HCT116 (cell line): Measurements from ENCODE around the gene PTCD1. TPM values are rescaled to one million over a fixed set of nuclear protein-coding genes. Genes with fewer than 3 reads are reported as not detected.

Experiments
- ATAC-seq: fragments of 200-7000 bp; cut with Tn5 transposase; 2 replicates; pipeline ENCODE4 v1.9.1; 2020; ENCODE audit warnings: mild to moderate bottlenecking, moderate library complexity
- BruUV-seq: library from RNA; stranded (reverse); fragments of 400-500 nt; replicated peaks from 2 replicates; lab custom pipeline; 2021; lab: Mats Ljungman, UMichigan
- CTCF ChIA-PET: fragments of 300-600 bp; sonication (Branson Sonifier 250); formaldehyde crosslinking; loops from one replicate; lab custom pipeline; 2021; ENCODE audit warnings: antibody characterized with exemption; lab: Charles Lee
- POLR2A ChIA-PET: fragments of 300-600, 350-600 bp; sonication (Branson Sonifier 250); formaldehyde crosslinking; loops from one replicate; lab custom pipeline; 2021; ENCODE audit warnings: antibody characterized with exemption; lab: Charles Lee
- RAD21 ChIA-PET, 2 experiments: fragments of 300-600 bp; sonication (Branson Sonifier 250); formaldehyde crosslinking; loops; one replicate each; lab custom pipeline; 2023; ENCODE audit warnings: low total read pairs in 2 of 2; ENCODE audit not compliant: uncharacterized antibody in 2 of 2, unreplicated experiment in 2 of 2, low non-redundant PET in 1 of 2; lab: Charles Lee
- DNase-seq: peaks from one replicate; pipeline ENCODE4 v3.0.0-alpha.2; 2010; ENCODE audit warnings: low read depth, low spot score
- H2AFZ ChIP-seq: fragments of 200-600 bp; shearing (Covaris generic), sonication (generic); 2 replicates; pipeline ENCODE4 v1.6.1; 2017; ENCODE audit warnings: low read depth, mixed run types, mixed read lengths, antibody characterized with exemption, low read length; ENCODE audit not compliant: poor library complexity, severe bottlenecking
- H3K27ac ChIP-seq: 2 replicates; pipeline ENCODE4 v1.5.1; 2012; ENCODE audit warnings: low read depth, low read length
- H3K27me3 ChIP-seq: fragments of 200-600 bp; sonication (generic); 2 replicates; pipeline ENCODE4 v1.6.1; 2016; ENCODE audit warnings: mixed run types, low read length, mixed read lengths; ENCODE audit not compliant: insufficient read depth
- H3K36me3 ChIP-seq, 2 experiments: fragments of 200-500 bp in 1 of 2; fragments of 200-600 bp in 1 of 2; sonication (Bioruptor generic) in 1 of 2; sonication (generic) in 1 of 2; 2 replicates each; pipeline versions ENCODE4 v1.5.1 to v1.6.1; 2014 to 2016; ENCODE audit warnings: low read length in 2 of 2, inconsistent platforms in 1 of 2, mixed read lengths in 1 of 2, mixed run types in 1 of 2; ENCODE audit not compliant: insufficient read depth in 2 of 2, control insufficient read depth in 1 of 2
- H3K4me1 ChIP-seq, 2 experiments: fragments of 200-600 bp in 1 of 2; sonication (generic) in 1 of 2; 2 replicates each; pipeline versions ENCODE4 v1.5.1 to v1.6.1; 2012 to 2017; ENCODE audit warnings: low read length in 2 of 2, inconsistent platforms in 1 of 2, mild to moderate bottlenecking in 1 of 2, mixed read lengths in 1 of 2, mixed run types in 1 of 2, moderate library complexity in 1 of 2; ENCODE audit not compliant: insufficient read depth in 2 of 2, control insufficient read depth in 1 of 2
- H3K4me2 ChIP-seq: fragments of 200-600 bp; sonication (generic); 2 replicates; pipeline ENCODE4 v1.6.1; 2017; ENCODE audit warnings: mixed run types, low read length, mixed read lengths
- H3K4me3 ChIP-seq, 2 experiments: fragments of 200-600 bp in 1 of 2; sonication (generic) in 1 of 2; replicated peaks in 1 of 2; 2 replicates each; pipeline ENCODE4 v1.5.1; 2011 to 2016; ENCODE audit warnings: low read length in 2 of 2, control low read depth in 1 of 2, low read depth in 1 of 2, mild to moderate bottlenecking in 1 of 2, mixed read lengths in 1 of 2, mixed run types in 1 of 2
- H3K79me2 ChIP-seq: fragments of 200-600 bp; sonication (generic); 2 replicates; pipeline ENCODE4 v1.6.1; 2017; ENCODE audit warnings: mild to moderate bottlenecking, mixed run types, low read length, moderate library complexity, mixed read lengths; ENCODE audit not compliant: insufficient read depth
- H3K9ac ChIP-seq: fragments of 200-600 bp; sonication (generic); 2 replicates; pipeline ENCODE4 v1.6.1; 2016; ENCODE audit warnings: low read length, mixed read lengths
- H3K9me2 ChIP-seq: fragments of 200-600 bp; sonication (generic), shearing (Covaris generic); 2 replicates; pipeline ENCODE4 v1.6.1; 2017; ENCODE audit warnings: mixed run types, mild to moderate bottlenecking, moderate library complexity; ENCODE audit not compliant: insufficient read depth
- H3K9me3 ChIP-seq, 2 experiments: fragments of 200-500 bp in 1 of 2; fragments of 200-600 bp in 1 of 2; sonication (Bioruptor generic) in 1 of 2; sonication (generic) in 1 of 2; 2 replicates each; pipeline ENCODE4 v1.6.1; 2014 to 2017; ENCODE audit warnings: low read length in 2 of 2, mixed read lengths in 2 of 2, inconsistent platforms in 1 of 2, low read depth in 1 of 2, mild to moderate bottlenecking in 1 of 2, mixed run types in 1 of 2, moderate library complexity in 1 of 2; ENCODE audit not compliant: control insufficient read depth in 1 of 2, insufficient read depth in 1 of 2
- H4K20me1 ChIP-seq: fragments of 200-600 bp; sonication (generic), shearing (Covaris generic); 2 replicates; pipeline ENCODE4 v1.6.1; 2017; ENCODE audit warnings: mixed run types, mild to moderate bottlenecking, moderate library complexity; ENCODE audit not compliant: insufficient read depth
- CTCF ChIP-seq, 3 experiments: fragments of 200-600 bp in 1 of 3; sonication (generic) in 1 of 3; IDR thresholded peaks in 2 of 3; conservative IDR thresholded peaks in 1 of 3; 2 replicates each; pipeline ENCODE4 v1.5.1; 2012 to 2017; ENCODE audit warnings: low read depth in 2 of 3, low read length in 2 of 3, antibody characterized with exemption in 1 of 3, borderline replicate concordance in 1 of 3, control low read depth in 1 of 3, mild to moderate bottlenecking in 1 of 3, mixed read lengths in 1 of 3, mixed run types in 1 of 3, moderate library complexity in 1 of 3; ENCODE audit not compliant: insufficient read depth in 1 of 3
- POLR2AphosphoS5 ChIP-seq: IDR thresholded peaks from 2 replicates; pipeline ENCODE4 v1.6.1; 2011; ENCODE audit warnings: mild to moderate bottlenecking, low read depth, low read length, moderate library complexity
- intact Hi-C: fragments of 100-400 bp; cut with micrococcal nuclease; formaldehyde crosslinking; loops from 2 replicates; pipeline ENCODE4 v1.10.0; 2022
- total RNA-seq: library from RNA; stranded (reverse); gene quantifications from one replicate; pipeline ENCODE4 v1.2.1, GENCODE V29; 2021; ENCODE audit not compliant: unreplicated experiment
- TF ChIP-seq, protein P1 (sequence below): IDR thresholded peaks from 2 replicates; pipeline ENCODE4 v1.6.1; 2012; ENCODE audit warnings: low read depth

Gene PTCD1
- total RNA-seq, 1 experiment from 2014 or later: 9.2 TPM

GRCh38 chr7:99395616-99396327 is 42.8 kb downstream of the PTCD1 start:
- no peak overlapping the region for H3K4me3 ChIP-seq
- peaks cover 0 to 16% of the 10 kb centered on the region in 2 experiments; a peak in 1 of 4 replicates for H3K4me1 ChIP-seq
- intact Hi-C loops: no loop called here
- ChIA-PET RAD21 (no interaction called here), CTCF (no interaction called here), POLR2A (no interaction called here)
- peaks cover 37 to 48% of the 10 kb centered on the region in 2 experiments for H3K36me3 ChIP-seq
- TF ChIP-seq POLR2AphosphoS5: peak; percentile 19; the same call in 1 of the 2 replicates
- TF ChIP-seq CTCF (IDR thresholded peaks at IDR 0.05 in 2 of 3, conservative IDR thresholded peaks at IDR 0.05 in 1 of 3; ENCODE audit: borderline replicate concordance in 1 of 3, insufficient read depth in 1 of 3, low read depth in 2 of 3, low read length in 2 of 3): peak in 1 of 3 experiments; percentile 9; a peak in 1 of 6 replicates
- TF ChIP-seq, protein P1, sequence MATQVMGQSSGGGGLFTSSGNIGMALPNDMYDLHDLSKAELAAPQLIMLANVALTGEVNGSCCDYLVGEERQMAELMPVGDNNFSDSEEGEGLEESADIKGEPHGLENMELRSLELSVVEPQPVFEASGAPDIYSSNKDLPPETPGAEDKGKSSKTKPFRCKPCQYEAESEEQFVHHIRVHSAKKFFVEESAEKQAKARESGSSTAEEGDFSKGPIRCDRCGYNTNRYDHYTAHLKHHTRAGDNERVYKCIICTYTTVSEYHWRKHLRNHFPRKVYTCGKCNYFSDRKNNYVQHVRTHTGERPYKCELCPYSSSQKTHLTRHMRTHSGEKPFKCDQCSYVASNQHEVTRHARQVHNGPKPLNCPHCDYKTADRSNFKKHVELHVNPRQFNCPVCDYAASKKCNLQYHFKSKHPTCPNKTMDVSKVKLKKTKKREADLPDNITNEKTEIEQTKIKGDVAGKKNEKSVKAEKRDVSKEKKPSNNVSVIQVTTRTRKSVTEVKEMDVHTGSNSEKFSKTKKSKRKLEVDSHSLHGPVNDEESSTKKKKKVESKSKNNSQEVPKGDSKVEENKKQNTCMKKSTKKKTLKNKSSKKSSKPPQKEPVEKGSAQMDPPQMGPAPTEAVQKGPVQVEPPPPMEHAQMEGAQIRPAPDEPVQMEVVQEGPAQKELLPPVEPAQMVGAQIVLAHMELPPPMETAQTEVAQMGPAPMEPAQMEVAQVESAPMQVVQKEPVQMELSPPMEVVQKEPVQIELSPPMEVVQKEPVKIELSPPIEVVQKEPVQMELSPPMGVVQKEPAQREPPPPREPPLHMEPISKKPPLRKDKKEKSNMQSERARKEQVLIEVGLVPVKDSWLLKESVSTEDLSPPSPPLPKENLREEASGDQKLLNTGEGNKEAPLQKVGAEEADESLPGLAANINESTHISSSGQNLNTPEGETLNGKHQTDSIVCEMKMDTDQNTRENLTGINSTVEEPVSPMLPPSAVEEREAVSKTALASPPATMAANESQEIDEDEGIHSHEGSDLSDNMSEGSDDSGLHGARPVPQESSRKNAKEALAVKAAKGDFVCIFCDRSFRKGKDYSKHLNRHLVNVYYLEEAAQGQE: no peak
- no peaks in the 10 kb centered on the region for H4K20me1 ChIP-seq
- no peaks in the 10 kb centered on the region for H3K27me3 ChIP-seq
- peaks cover 8% of the 10 kb centered on the region; the same call in 1 of the 2 replicates for H3K79me2 ChIP-seq
- ATAC-seq (no peak), DNase-seq (no peak)
- no peaks in the 10 kb centered on the region for H3K9me2 ChIP-seq
- H3K9me3 ChIP-seq: no peaks in the 10 kb centered on the region
- H2AFZ ChIP-seq: no peak overlapping the region
- no peak overlapping the region for H3K4me2 ChIP-seq
- no peak overlapping the region for H3K9ac ChIP-seq
- TSS peak; percentile 92 for BruUV-seq
- H3K27ac ChIP-seq: no peak overlapping the region
